Activated CD8-positive, alpha-beta memory T cell treated with anti-CD3 and anti-CD28 coated beads, Interleukin-2, amount 10 ng/mL, durations not matched to agents 7 days and 5 days (primary cell): Measurements from ENCODE around the gene GRIK5. TPM values are rescaled to one million over a fixed set of nuclear protein-coding genes. Genes with fewer than 3 reads are reported as not detected.

Experiments used
- ATAC-seq: fragments of 150-1000 bp; cut with Tn5 transposase; one replicate; pipeline ENCODE4 v1.10.0; 2021; ENCODE audit warnings: moderate library complexity
- CTCF ChIA-PET: fragments of 350-600 bp; sonication (Branson Sonifier 250); formaldehyde crosslinking; loops from one replicate; lab custom pipeline; 2021; ENCODE audit warnings: antibody characterized with exemption; lab: Charles Lee
- DNase-seq: peaks from one replicate; pipeline ENCODE4 v3.0.0-alpha.2; 2020
- H3K27ac Mint-ChIP-seq: one replicate; pipeline ENCODE4 v1.8.0; 2021; ENCODE audit warnings: mild to moderate bottlenecking, mixed read lengths
- H3K27me3 Mint-ChIP-seq: one replicate; pipeline ENCODE4 v1.8.0; 2021; ENCODE audit warnings: mixed read lengths
- H3K36me3 Mint-ChIP-seq: one replicate; pipeline ENCODE4 v1.8.0; 2021; ENCODE audit warnings: mild to moderate bottlenecking, mixed read lengths
- H3K4me1 Mint-ChIP-seq: one replicate; pipeline ENCODE4 v1.8.0; 2021; ENCODE audit warnings: mixed read lengths
- H3K4me3 Mint-ChIP-seq: one replicate; pipeline ENCODE4 v1.8.0; 2021; ENCODE audit warnings: mild to moderate bottlenecking, moderate library complexity, mixed read lengths
- H3K9me3 Mint-ChIP-seq: one replicate; pipeline ENCODE4 v1.8.0; 2022; ENCODE audit warnings: low read depth, mixed read lengths
- total RNA-seq, 2 experiments: library from RNA; stranded (reverse); gene quantifications; one replicate each; pipeline ENCODE4 v1.2.3, GENCODE V29; 2021

The GRIK5 gene
- total RNA-seq, 2 experiments from 2014 or later: 0.44 to 0.56 TPM

GRCh38 chr19:42067315-42067888, 2.6 kb downstream of the GRIK5 start:
- H3K9me3 Mint-ChIP-seq: no peaks in the 10 kb centered on the region
- H3K36me3 Mint-ChIP-seq: no peaks in the 10 kb centered on the region
- peaks cover 5% of the 10 kb centered on the region for H3K27me3 Mint-ChIP-seq
- CTCF ChIA-PET: no interaction called here
- no peak for DNase-seq
- no peak overlapping the region for H3K27ac Mint-ChIP-seq
- no peaks in the 10 kb centered on the region for H3K4me1 Mint-ChIP-seq
- ATAC-seq: no peak
- H3K4me3 Mint-ChIP-seq: no peak overlapping the region

DNA sequence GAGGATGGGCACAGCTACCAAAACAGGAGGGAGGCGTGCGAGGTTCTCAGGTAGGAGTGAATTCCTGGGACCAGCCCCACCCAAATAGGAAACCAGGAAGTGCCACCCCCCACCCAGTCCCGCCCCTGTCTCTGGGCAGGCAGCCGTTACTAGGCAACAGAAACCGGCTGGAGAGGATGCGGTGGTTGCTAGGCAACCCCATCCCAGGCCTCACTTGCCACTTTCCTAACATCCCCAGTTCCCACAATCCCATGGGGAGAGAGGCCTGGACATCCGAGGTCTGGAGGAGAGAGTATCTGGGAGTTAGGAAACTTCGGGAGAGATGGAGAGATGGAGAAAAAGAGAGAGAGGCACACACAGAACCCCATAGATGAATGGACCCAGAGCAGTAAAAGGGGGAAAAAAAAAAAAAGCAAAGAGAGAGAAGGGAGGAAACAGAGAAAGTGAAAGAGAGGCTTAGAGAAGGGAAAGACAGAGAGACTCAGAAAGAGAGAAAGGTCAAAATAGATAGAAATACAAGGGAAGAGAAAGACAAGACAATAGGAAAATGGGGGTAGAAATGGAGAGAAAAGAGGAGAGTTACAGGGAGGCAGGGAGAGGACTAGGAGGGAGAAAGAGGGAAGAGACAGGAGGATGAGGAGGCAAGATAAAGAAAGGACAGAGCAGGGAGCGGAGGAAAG, 3.8 kb downstream of the GRIK5 start:
- CTCF ChIA-PET: interaction anchor here (1.1 kb wide), 2 partner anchors 32 to 35 kb away, joined by 3 read pairs; no protein-coding TSS in a partner anchor
- peak; percentile 55 for DNase-seq
- no peaks in the 10 kb centered on the region for H3K36me3 Mint-ChIP-seq

DNA sequence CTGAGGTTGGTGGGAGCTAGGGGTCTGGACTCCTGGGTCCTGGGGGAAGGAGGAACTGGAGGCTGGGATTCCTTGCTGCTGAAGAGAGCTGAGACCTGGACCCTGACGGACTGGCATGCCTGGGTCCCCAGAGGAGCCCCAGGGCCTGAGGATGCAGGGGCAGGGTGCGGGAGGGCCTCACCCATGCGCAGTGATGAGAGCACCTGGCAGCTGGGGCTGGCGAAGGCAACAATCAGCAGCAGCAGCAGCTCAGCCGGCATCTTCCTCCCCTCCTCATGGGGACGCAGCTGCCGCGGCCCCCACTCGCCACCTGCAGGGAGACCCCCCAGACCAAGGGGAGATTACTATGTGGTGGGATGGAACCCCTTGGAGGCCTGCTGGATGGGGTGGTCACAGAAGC, 4.5 kb downstream of the GRIK5 start:
- CTCF ChIA-PET: interaction anchor here (1.1 to 1.2 kb wide), 3 partner anchors 31 to 44 kb away, joined by 3 read pairs; no protein-coding TSS in a partner anchor
- H3K4me1 Mint-ChIP-seq: no peaks in the 10 kb centered on the region

More for the DNA sequence above, 3.8 kb downstream of the GRIK5 start:
- no peak overlapping the region for H3K4me3 Mint-ChIP-seq
- ATAC-seq: no peak
- no peak overlapping the region for H3K27ac Mint-ChIP-seq
- H3K4me1 Mint-ChIP-seq: no peaks in the 10 kb centered on the region
- peaks cover 5% of the 10 kb centered on the region for H3K27me3 Mint-ChIP-seq
- no peaks in the 10 kb centered on the region for H3K9me3 Mint-ChIP-seq

DNA sequence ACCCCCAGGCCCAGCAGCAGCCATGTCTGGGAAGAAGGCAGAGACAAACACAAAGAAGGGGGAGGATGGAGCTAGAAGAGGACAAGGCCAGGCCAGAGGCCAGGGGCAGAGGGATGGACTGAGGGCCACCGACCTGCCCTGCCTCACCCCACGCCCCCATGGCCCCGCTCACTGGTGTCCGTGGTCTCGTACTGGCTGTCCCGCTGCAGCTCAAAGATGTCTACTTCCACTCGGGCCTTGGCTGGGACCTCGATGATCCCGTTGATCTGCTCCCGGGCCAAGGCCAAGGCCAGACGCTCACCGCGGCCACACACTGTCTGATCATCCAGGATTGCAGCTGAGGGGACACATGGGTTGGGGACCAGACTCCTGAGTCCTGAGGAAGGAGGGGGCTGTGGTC, 5.0 kb downstream of the GRIK5 start:
- H3K9me3 Mint-ChIP-seq: no peaks in the 10 kb centered on the region

More for the DNA sequence above, 4.5 kb downstream of the GRIK5 start:
- H3K36me3 Mint-ChIP-seq: no peaks in the 10 kb centered on the region
- H3K4me3 Mint-ChIP-seq: no peak overlapping the region
- peaks cover 3% of the 10 kb centered on the region for H3K27me3 Mint-ChIP-seq
- ATAC-seq (no peak), DNase-seq (no peak)
- no peak overlapping the region for H3K27ac Mint-ChIP-seq
- no peaks in the 10 kb centered on the region for H3K9me3 Mint-ChIP-seq

GRCh38 chr19:42064432-42064831, 5.6 kb downstream of the GRIK5 start:
- ATAC-seq (no peak), DNase-seq (no peak)
- Mint-ChIP-seq H3K9me3 (no peaks in the 10 kb centered on the region), H3K4me1 (no peaks in the 10 kb centered on the region), H3K4me3 (no peak overlapping the region), H3K27ac (no peak overlapping the region), H3K27me3 (no peaks in the 10 kb centered on the region), H3K36me3 (no peaks in the 10 kb centered on the region)
- CTCF ChIA-PET: interaction anchor here (1.2 kb wide), 1 partner anchor 45 kb away, joined by 3 read pairs; no protein-coding TSS in a partner anchor

More for the DNA sequence above, 5.0 kb downstream of the GRIK5 start:
- CTCF ChIA-PET: interaction anchor here (1.1 to 1.2 kb wide), 3 partner anchors 30 to 44 kb away, joined by 3 read pairs; no protein-coding TSS in a partner anchor
- H3K36me3 Mint-ChIP-seq: no peaks in the 10 kb centered on the region
- H3K4me3 Mint-ChIP-seq: no peak overlapping the region
- DNase-seq (no peak), ATAC-seq (no peak)
- H3K27ac Mint-ChIP-seq: no peak overlapping the region
- H3K27me3 Mint-ChIP-seq: no peaks in the 10 kb centered on the region
- H3K4me1 Mint-ChIP-seq: no peaks in the 10 kb centered on the region

- no peak overlapping the region for H3K27ac Mint-ChIP-seq
- no peak overlapping the region for H3K4me3 Mint-ChIP-seq
- H3K27me3 Mint-ChIP-seq: no peaks in the 10 kb centered on the region
- H3K4me1 Mint-ChIP-seq: no peaks in the 10 kb centered on the region
- H3K9me3 Mint-ChIP-seq: no peaks in the 10 kb centered on the region
- CTCF ChIA-PET: no interaction called here
- H3K36me3 Mint-ChIP-seq: no peaks in the 10 kb centered on the region
- no peak for ATAC-seq
- no peak for DNase-seq
Measured at GRCh38 chr19:42062381-42062780, 7.6 kb downstream of the GRIK5 start.

GRCh38 chr19:42060117-42060516, 9.9 kb downstream of the GRIK5 start:
- H3K27ac Mint-ChIP-seq: no peak overlapping the region
- no peaks in the 10 kb centered on the region for H3K4me1 Mint-ChIP-seq
- H3K36me3 Mint-ChIP-seq: no peaks in the 10 kb centered on the region
- ATAC-seq (no peak), DNase-seq (no peak)
- no peaks in the 10 kb centered on the region for H3K9me3 Mint-ChIP-seq
- H3K27me3 Mint-ChIP-seq: no peaks in the 10 kb centered on the region
- CTCF ChIA-PET: no interaction called here
- no peak overlapping the region for H3K4me3 Mint-ChIP-seq

DNA sequence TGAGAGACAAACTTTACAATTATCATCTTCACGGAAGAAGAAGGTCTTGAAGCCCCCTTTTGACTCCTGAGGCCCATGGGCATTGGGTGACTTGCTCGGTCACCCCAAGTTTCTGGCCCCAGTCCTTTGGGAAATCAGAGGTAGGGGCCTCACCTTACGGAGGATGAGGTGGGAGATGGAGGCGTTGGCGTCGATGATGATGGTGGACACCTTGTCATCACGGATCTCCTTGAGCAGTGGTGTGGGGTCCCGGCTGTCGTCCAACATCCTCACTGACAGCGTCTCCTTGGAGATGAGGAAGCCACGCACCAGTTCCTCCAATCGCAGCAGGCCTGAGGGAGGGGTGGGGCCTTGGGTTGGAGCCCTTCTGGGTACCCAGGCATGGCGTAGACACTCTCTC, 10.8 kb downstream of the GRIK5 start:
- Mint-ChIP-seq H3K4me1 (no peaks in the 10 kb centered on the region), H3K9me3 (no peaks in the 10 kb centered on the region), H3K27me3 (no peaks in the 10 kb centered on the region), H3K4me3 (no peak overlapping the region), H3K36me3 (no peaks in the 10 kb centered on the region), H3K27ac (no peak overlapping the region)
- CTCF ChIA-PET: interaction anchor here (1.0 kb wide), 1 partner anchor 24 kb away, joined by 4 read pairs; no protein-coding TSS in a partner anchor
- ATAC-seq (no peak), DNase-seq (no peak)

DNA sequence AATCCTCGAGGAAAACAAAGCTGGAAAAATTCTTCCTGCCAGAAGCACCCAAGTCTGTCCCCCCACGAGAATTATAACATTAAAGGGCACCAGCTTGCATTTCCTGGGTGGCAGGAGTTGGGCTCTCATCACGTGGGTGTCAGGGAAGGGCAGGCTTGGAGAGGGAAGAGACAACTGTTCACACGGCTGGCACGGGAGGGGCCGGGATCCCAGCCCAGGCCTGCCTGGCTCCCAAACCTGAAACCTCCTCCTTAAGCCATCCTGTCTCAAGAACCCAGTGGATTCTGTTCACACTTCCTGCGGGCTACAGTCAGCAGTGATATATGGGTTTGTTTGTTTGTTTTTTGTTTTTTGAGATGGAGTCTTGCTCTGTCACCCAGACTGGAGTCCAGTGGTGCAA, 12.2 kb downstream of the GRIK5 start:
- ATAC-seq: no peak
- CTCF ChIA-PET: no interaction called here
- Mint-ChIP-seq H3K27ac (no peak overlapping the region), H3K9me3 (no peaks in the 10 kb centered on the region), H3K27me3 (no peaks in the 10 kb centered on the region), H3K36me3 (no peaks in the 10 kb centered on the region), H3K4me3 (no peak overlapping the region), H3K4me1 (no peaks in the 10 kb centered on the region)
- DNase-seq: no peak

- no peak overlapping the region for H3K27ac Mint-ChIP-seq
- no peak for ATAC-seq
Measured at GRCh38 chr19:42054205-42054604, 15.8 kb downstream of the GRIK5 start.

DNA sequence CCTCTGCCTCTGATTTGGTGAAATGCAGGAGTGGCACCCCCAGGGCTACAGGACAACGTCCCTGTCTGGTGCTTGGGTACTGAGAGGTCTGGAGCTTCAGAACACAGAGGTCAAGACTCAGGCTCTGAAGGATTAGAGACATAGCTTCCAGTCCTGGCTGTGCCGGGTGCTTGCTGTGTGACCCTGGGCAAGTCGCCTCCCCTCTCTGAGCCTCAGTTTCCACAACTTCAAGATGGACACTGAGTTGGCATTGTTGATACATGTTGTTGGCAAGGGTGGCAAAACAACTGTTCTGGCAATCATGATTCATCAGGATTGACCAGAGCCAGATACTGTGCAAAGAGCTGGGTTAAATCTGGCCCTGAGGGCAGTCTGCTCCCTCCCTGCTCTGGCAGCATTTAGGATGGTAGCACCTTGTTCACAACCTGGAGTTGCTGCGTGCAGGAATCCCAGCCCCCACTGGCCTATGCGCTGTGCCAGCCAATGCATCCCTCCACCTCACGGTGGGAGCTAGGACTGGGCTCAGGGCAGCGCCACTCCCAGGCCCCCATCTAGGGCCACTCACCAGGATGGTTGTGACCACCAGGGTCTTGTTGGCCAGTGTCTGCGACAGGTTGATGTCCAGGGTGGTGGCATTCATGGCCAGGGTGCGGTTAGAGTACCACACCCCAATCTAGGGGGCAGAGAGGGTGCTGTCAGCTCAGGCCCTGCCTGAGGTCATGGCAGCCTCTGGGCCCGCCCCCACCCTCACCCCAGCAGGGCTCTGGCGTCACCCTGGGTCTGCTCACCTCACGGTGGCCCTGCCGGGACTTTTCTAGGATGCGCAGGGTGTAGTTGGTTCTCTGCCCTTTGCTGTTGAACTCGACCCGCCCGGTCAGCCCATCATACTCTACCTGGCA, 16.7 kb downstream of the GRIK5 start:
- peaks cover 24% of the 10 kb centered on the region for H3K4me1 Mint-ChIP-seq
- CTCF ChIA-PET: interaction anchor here (1.2 kb wide), 1 partner anchor 19 kb away, joined by 4 read pairs; no protein-coding TSS in a partner anchor

More at GRCh38 chr19:42054205-42054604, 15.8 kb downstream of the GRIK5 start:
- Mint-ChIP-seq H3K4me1 (peaks cover 19% of the 10 kb centered on the region), H3K9me3 (no peaks in the 10 kb centered on the region), H3K36me3 (no peaks in the 10 kb centered on the region), H3K4me3 (no peak overlapping the region), H3K27me3 (no peaks in the 10 kb centered on the region)
- CTCF ChIA-PET: no interaction called here
- DNase-seq: no peak

GRCh38 chr19:42052241-42052863, 17.7 kb downstream of the GRIK5 start:
- no peak overlapping the region for H3K4me3 Mint-ChIP-seq
- CTCF ChIA-PET: interaction anchor here (1.2 to 4.5 kb wide), 3 partner anchors 18 to 21 kb away, joined by 4 to 16 read pairs (median 7); no protein-coding TSS in a partner anchor
- H3K27ac Mint-ChIP-seq: no peak overlapping the region

More for the DNA sequence above, 16.7 kb downstream of the GRIK5 start:
- Mint-ChIP-seq H3K9me3 (no peaks in the 10 kb centered on the region), H3K27me3 (no peaks in the 10 kb centered on the region), H3K27ac (no peak overlapping the region), H3K36me3 (no peaks in the 10 kb centered on the region), H3K4me3 (no peak overlapping the region)
- DNase-seq (no peak), ATAC-seq (no peak)

More at GRCh38 chr19:42052241-42052863, 17.7 kb downstream of the GRIK5 start:
- Mint-ChIP-seq H3K27me3 (no peaks in the 10 kb centered on the region), H3K4me1 (peaks cover 24% of the 10 kb centered on the region), H3K36me3 (no peaks in the 10 kb centered on the region), H3K9me3 (no peaks in the 10 kb centered on the region)
- DNase-seq (no peak), ATAC-seq (no peak)
